IMR-90 (cell line): ENCODE measurements around the gene MGAT5. TPM values are rescaled to one million over a fixed set of nuclear protein-coding genes. Genes with fewer than 3 reads are reported as not detected.

Source experiments
- ATAC-seq: fragments of 200-7000 bp; cut with Tn5 transposase; 2 replicates; pipeline ENCODE4 v1.9.1; 2020; ENCODE audit warnings: low read depth, mild to moderate bottlenecking, moderate library complexity
- BruUV-seq: library from RNA; stranded (reverse); fragments of 400-500 nt; replicated peaks from 2 replicates; lab custom pipeline; 2021; lab: Mats Ljungman, UMichigan
- CTCF ChIA-PET: fragments of 300-600 bp; formaldehyde crosslinking; extraction: SDS; loops from one replicate; lab custom pipeline; 2021; ENCODE audit warnings: antibody characterized with exemption; lab: Yijun Ruan, JAX
- POLR2A ChIA-PET: fragments of 300-600 bp; sonication (Branson Sonifier 250); formaldehyde crosslinking; loops from one replicate; lab custom pipeline; 2022; ENCODE audit warnings: antibody characterized with exemption; ENCODE audit not compliant: unreplicated experiment; lab: Charles Lee
- DNase-seq: peaks from one replicate; pipeline ENCODE4 v3.0.0; 2013
- H2AFZ ChIP-seq: replicated peaks from 2 replicates; pipeline ENCODE3; 2013; ENCODE audit warnings: low read length, mild to moderate bottlenecking; ENCODE audit not compliant: poor library complexity
- H2AK5ac ChIP-seq: 2 replicates; pipeline ENCODE4 v1.6.1; 2013; ENCODE audit warnings: low read depth, low read length, inconsistent platforms
- H2AK9ac ChIP-seq: replicated peaks from 2 replicates; pipeline ENCODE3; 2013; ENCODE audit warnings: mild to moderate bottlenecking, low read depth, low read length, moderate library complexity; ENCODE audit not compliant: poor library complexity
- H2BK120ac ChIP-seq: 2 replicates; pipeline ENCODE4 v1.6.1; 2013; ENCODE audit warnings: low read depth, low read length, inconsistent platforms
- H2BK15ac ChIP-seq: 3 replicates; pipeline ENCODE4 v1.6.1; 2013; ENCODE audit warnings: low read depth, low read length, inconsistent platforms
- H2BK20ac ChIP-seq: 2 replicates; pipeline ENCODE4 v1.6.1; 2013; ENCODE audit warnings: low read depth, mild to moderate bottlenecking, inconsistent platforms, low read length, moderate library complexity
- H2BK5ac ChIP-seq: 2 replicates; pipeline ENCODE4 v1.6.1; 2013; ENCODE audit warnings: mild to moderate bottlenecking, low read depth, low read length, inconsistent platforms; ENCODE audit not compliant: poor library complexity, severe bottlenecking
- H3K14ac ChIP-seq: replicated peaks from 2 replicates; pipeline ENCODE4 v1.6.1; 2013; ENCODE audit warnings: low read depth, low read length, inconsistent platforms
- H3K18ac ChIP-seq: 2 replicates; pipeline ENCODE4 v1.6.1; 2013; ENCODE audit warnings: low read depth, low read length, control low read depth
- H3K23ac ChIP-seq: 2 replicates; pipeline ENCODE4 v1.6.1; 2013; ENCODE audit warnings: low read depth, low read length, inconsistent platforms
- H3K27ac ChIP-seq: 2 replicates; pipeline ENCODE4 v1.5.1; 2013; ENCODE audit warnings: mild to moderate bottlenecking, control low read depth, low read length; ENCODE audit not compliant: insufficient read depth
- H3K27me3 ChIP-seq: 2 replicates; pipeline ENCODE4 v1.6.1; 2013; ENCODE audit warnings: low read length; ENCODE audit not compliant: control insufficient read depth, insufficient read depth
- H3K36me3 ChIP-seq: 2 replicates; pipeline ENCODE4 v1.6.1; 2013; ENCODE audit warnings: low read length, mixed read lengths; ENCODE audit not compliant: control insufficient read depth, insufficient read depth
- H3K4ac ChIP-seq: 2 replicates; pipeline ENCODE4 v1.6.1; 2013; ENCODE audit warnings: low read depth, low read length, inconsistent platforms
- H3K4me1 ChIP-seq: 2 replicates; pipeline ENCODE4 v1.6.1; 2013; ENCODE audit warnings: low read length, mixed read lengths; ENCODE audit not compliant: control insufficient read depth, insufficient read depth
- H3K4me2 ChIP-seq: 2 replicates; pipeline ENCODE4 v1.6.1; 2013; ENCODE audit warnings: low read depth, mild to moderate bottlenecking, control low read depth, low read length, moderate library complexity
- H3K4me3 ChIP-seq: 2 replicates; pipeline ENCODE4 v1.5.1; 2013; ENCODE audit warnings: low read depth, mild to moderate bottlenecking, control low read depth, low read length, moderate library complexity; ENCODE audit not compliant: insufficient read depth
- H3K56ac ChIP-seq: 2 replicates; pipeline ENCODE4 v1.6.1; 2013; ENCODE audit warnings: low read length, inconsistent platforms; ENCODE audit not compliant: insufficient read depth; ENCODE audit errors: extremely low read depth
- H3K79me1 ChIP-seq, 2 experiments: 2 replicates each; pipeline ENCODE4 v1.6.1; 2013; ENCODE audit warnings: low read length in 2 of 2, inconsistent platforms in 1 of 2, low read depth in 1 of 2
- H3K9ac ChIP-seq: 2 replicates; pipeline ENCODE4 v1.6.1; 2013; ENCODE audit warnings: low read depth, low read length, control low read depth
- H3K9me1 ChIP-seq: 2 replicates; pipeline ENCODE4 v1.6.1; 2013; ENCODE audit warnings: low read length, inconsistent platforms; ENCODE audit not compliant: insufficient read depth
- H3K9me3 ChIP-seq: 2 replicates; pipeline ENCODE4 v1.6.1; 2013; ENCODE audit warnings: low read length; ENCODE audit not compliant: control insufficient read depth, insufficient read depth
- H4K20me1 ChIP-seq: 2 replicates; pipeline ENCODE4 v1.6.1; 2013; ENCODE audit warnings: low read length, inconsistent platforms; ENCODE audit not compliant: insufficient read depth
- H4K5ac ChIP-seq: 2 replicates; pipeline ENCODE4 v1.6.1; 2013; ENCODE audit warnings: mild to moderate bottlenecking, low read depth, low read length, control low read depth
- H4K8ac ChIP-seq, 2 experiments: 2 replicates each; pipeline ENCODE4 v1.6.1; 2013; ENCODE audit warnings: low read depth in 2 of 2, low read length in 2 of 2, control low read depth in 1 of 2, inconsistent platforms in 1 of 2
- H4K91ac ChIP-seq: 2 replicates; pipeline ENCODE4 v1.6.1; 2013; ENCODE audit warnings: low read depth, low read length, inconsistent platforms; ENCODE audit not compliant: insufficient read depth
- CEBPB ChIP-seq: IDR thresholded peaks from 2 replicates; pipeline ENCODE4 v1.6.1; 2012; ENCODE audit warnings: low read depth, low read length, improper control_type of control experiment
- POLR2A ChIP-seq: IDR thresholded peaks from 2 replicates; pipeline ENCODE4 v1.6.1; 2012; ENCODE audit warnings: mild to moderate bottlenecking, low read depth, low read length
- WGBS, 2 experiments: methylation state at CpG; one replicate each; pipeline versions ENCODE4 v1.1.5 to v1.1.7; 2013; ENCODE audit warnings: missing lambda C conversion rate in 2 of 2; ENCODE audit not compliant: insufficient read length in 1 of 2; ENCODE audit errors: extremely low coverage in 2 of 2; 5-methylcytosine and 5-hydroxymethylcytosine counted together
- dilution Hi-C: fragments of 300-500 bp; cut with HindIII; formaldehyde crosslinking; loops from one replicate; pipeline ENCODE4 v1.14.3; 2018; ENCODE audit warnings: low sequenced_read_pairs; ENCODE audit not compliant: unreplicated experiment
- in situ Hi-C: fragments of 300-500 bp; cut with MboI; formaldehyde crosslinking; loops from 3 replicates; pipeline ENCODE4 v1.14.3; 2019; ENCODE audit warnings: low sequenced_read_pairs, inconsistent platforms, mixed read lengths
- intact Hi-C: fragments of 100-400 bp; cut with micrococcal nuclease; formaldehyde crosslinking; loops from 2 replicates; pipeline ENCODE4 v1.10.0; 2022
- polyA plus RNA-seq, 3 experiments: library from polyadenylated mRNA; depleted of rRNA; stranded (reverse); fragments of >200 nt; gene quantifications; 2 replicates each; pipeline ENCODE4 v1.2.3, GENCODE V29; 2012; ENCODE audit warnings: low replicate concordance in 1 of 3
- total RNA-seq: library from RNA; depleted of rRNA; stranded (reverse); fragments of >200 nt; gene quantifications from 2 replicates; pipeline ENCODE4 v1.2.3, GENCODE V29; 2012

The MGAT5 gene
- total and polyA plus RNA-seq, 2 of the 4 experiments (the other 2 are of a cell fraction) = 22.9 to 59.9 TPM

DNA sequence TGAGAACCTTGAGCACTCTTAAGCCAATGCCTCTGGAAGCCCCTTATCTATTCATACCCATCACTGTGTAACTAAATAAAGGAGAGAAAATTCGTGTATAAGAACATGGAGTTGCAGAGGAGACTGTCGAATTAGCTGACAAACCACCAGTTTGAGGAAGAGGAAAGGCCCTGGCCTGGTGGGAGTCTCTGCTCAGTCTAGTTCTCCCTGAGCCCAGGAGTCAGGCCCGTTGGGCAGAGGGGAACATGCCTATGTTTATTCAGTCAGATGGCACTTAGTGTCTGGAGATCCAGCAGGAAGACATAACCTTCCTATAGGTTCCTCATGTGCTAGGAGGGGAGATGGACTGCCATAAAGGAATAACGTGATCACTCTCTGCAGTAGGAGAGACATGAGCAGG, 60.3 kb downstream of the MGAT5 start:
- intact Hi-C loops = no loop called here

More for the DNA sequence above, 60.3 kb downstream of the MGAT5 start:
- Histone ChIP-seq H2BK5ac (no peak overlapping the region), H3K9ac (no peak overlapping the region), H2BK20ac (no peak overlapping the region), H3K27ac (no peak overlapping the region), H3K18ac (no peak overlapping the region), H3K4me2 (no peak overlapping the region), H3K4me1 (peaks cover 5% of the 10 kb centered on the region; the same call in 1 of the 2 replicates), H3K23ac (no peak overlapping the region; the same call in 1 of the 2 replicates), H2BK15ac (no peak overlapping the region), H2BK120ac (no peak overlapping the region), H3K9me3 (no peaks in the 10 kb centered on the region), H3K79me1 (peaks cover 30 to 79% of the 10 kb centered on the region in 2 experiments), H3K56ac (no peak overlapping the region), H2AK9ac (no peak overlapping the region), H3K4me3 (no peak overlapping the region), H3K27me3 (no peaks in the 10 kb centered on the region), H3K14ac (no peak overlapping the region), H4K5ac (no peak overlapping the region), H4K8ac (no peak overlapping the region), H4K91ac (no peak overlapping the region), H3K9me1 (peaks cover 18% of the 10 kb centered on the region; the same call in 1 of the 2 replicates), H2AK5ac (no peak overlapping the region), H2AFZ (no peak overlapping the region), H4K20me1 (peaks cover 27% of the 10 kb centered on the region), H3K36me3 (peaks cover 14% of the 10 kb centered on the region), H3K4ac (no peak overlapping the region)
- CTCF ChIA-PET = interaction anchor here (0.6 kb wide), 1 partner anchor 185 kb away, joined by 4 read pairs; no protein-coding TSS in a partner anchor
- dilution Hi-C loops = no loop called here
- in situ Hi-C loops = no loop called here
- WGBS, 2 experiments = 50% methylated on average over 1 of the region's 4 CpGs; no CpG with 5 or more reads in 1 of the 2 experiments
- no peak for ATAC-seq
- BruUV-seq = no TSS peak
- DNase-seq = no peak
- TF ChIP-seq CEBPB (no peak), POLR2A (no peak)
- POLR2A ChIA-PET = no interaction called here
